GM18499 (cell line): ENCODE measurements around the gene THAP5.
"Not testable (repeated sequence)": the region's sequence is repeated elsewhere in the genome, so short reads cannot be mapped to it uniquely, and the experiment has no call there.

Experiments used
- ATAC-seq: cut with Tn5 transposase; IDR thresholded peaks from one replicate; pipeline ENCODE4 v1.9.1; 2021; ENCODE audit warnings: moderate number of reproducible peaks; ENCODE audit not compliant: insufficient read depth, unreplicated experiment

Gene THAP5

GRCh38 chr7:108586274-108586710 lies 16.8 kb upstream of the THAP5 start:
- no peak for ATAC-seq

GRCh38 chr7:108585843-108586242 lies 16.3 kb upstream of the THAP5 start:
- no peak for ATAC-seq

GRCh38 chr7:108584211-108584610 lies 14.7 kb upstream of the THAP5 start:
- no peak for ATAC-seq

- no peak for ATAC-seq
These were observed 12.4 kb upstream of the THAP5 start for GRCh38 chr7:108581655-108582491.

- no peak for ATAC-seq
These were observed 10.8 kb upstream of the THAP5 start for GRCh38 chr7:108580298-108580697.

DNA sequence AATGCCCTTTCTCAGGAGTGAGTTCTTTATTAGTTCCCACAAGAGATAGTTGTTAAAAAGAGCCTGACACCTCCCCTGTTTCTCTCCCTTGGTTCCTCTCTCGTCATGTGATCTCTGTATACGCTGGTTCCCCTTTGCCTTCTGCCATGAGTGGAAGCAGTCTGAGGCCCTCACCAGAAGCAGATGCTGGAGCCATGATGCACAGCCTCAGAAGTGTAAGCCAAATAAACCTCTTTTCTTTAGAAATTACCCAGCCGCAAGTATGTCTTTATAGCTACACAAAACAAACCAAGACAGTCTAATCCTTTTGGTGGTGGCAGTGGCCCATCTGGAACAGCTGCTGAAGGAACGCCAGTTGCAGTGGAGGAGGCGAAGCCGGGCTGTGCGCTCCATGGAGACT lies 9.4 kb upstream of the THAP5 start:
- ATAC-seq: no peak

GRCh38 chr7:108576116-108576515 lies 6.6 kb upstream of the THAP5 start:
- ATAC-seq: no peak

- ATAC-seq: no peak
These were observed 5.7 kb upstream of the THAP5 start for GRCh38 chr7:108575156-108575555.

DNA sequence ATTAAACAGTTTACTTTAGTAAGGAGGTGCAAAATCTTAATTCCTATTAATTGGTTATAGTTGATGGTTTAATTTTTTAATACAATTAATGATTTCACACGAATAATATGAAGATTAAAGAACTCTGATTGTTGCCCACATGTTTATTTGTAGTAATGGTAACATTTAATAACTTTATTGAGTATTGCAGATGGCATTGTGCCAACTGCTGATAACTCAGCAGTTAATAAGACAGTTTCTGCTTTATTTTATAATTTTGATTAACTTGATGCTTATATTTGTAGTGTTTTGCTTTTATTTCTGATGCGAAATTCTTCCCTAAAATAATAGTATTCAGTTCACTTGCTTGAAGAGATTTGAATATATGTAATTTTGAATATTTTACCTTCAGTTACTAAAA lies 3.0 kb upstream of the THAP5 start:
- no peak for ATAC-seq

DNA sequence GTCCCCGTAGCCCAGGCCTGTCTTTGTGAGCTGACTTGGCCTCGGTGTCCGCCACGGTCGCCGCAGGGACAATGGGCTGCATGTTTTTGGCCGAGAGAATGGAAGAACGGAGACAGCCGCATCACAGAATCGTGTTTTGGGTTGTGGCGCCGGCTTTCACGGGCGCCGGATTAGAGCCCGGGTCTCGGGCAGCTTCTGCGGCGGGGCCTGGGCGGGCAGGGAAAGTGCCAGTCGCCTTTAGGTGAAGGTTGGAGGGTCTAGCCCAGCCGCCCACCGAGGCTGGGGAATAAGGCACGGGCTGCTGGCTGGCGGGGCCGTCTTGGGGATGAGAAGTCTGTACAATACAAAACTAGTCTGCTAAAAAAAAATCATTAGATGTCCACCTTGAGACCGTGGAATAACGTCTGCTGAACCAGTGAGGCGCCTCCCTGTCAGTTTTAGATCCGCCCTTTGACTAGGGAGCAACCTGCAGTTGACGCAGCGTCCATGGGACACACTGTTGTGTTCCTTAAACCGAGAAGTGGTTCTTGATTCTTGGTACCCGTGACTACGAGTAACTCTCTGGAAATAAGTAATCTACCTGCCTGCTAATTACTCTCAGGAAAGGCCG lies 745 bp upstream of the THAP5 start:
- ATAC-seq: no peak

DNA sequence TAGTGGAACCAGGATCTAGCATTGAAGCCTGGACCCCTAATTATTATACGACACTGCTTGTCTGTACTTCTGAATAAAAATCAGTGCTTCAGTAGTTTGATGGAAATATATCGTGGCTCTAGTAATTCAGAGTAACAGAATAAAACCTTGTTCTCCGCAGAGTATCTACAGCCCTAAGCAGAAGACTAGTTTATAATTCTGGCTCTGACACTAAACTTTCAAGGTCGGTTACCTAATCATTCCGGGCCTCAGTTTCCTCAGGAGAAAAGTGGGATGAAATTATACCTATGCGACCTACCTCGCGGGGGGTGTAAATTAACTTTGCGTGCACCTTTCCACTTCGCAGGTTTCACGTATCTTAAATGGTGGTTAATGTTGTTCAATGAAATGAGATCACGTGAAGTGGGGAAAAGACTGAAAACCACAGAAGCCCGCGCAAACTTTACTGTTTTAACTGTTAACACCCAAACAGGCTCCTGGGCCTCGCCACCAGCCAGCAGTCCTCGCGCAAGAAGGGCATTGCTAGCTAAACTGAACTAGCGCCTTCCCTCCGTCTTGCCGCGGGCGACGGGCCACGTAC lies 615 bp downstream of the THAP5 start:
- no peak for ATAC-seq

DNA sequence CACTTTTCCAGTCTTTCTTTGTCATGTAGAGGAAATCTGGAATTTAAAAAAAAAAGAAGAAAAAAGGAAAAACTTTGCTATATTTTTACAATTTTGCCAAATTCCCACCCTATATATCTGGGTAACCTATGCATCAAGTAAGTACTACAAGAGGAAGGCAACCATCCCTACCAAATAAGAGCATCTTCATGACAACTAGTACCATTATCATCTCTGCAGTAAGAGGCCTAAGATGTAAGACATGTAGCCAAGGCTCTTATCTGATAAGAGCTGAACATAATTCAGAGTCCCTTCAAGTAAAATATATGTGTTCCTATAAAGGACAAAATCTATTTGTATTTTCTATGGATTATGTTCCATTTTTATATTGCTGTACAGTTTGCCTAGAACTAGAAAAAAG lies 3.5 kb downstream of the THAP5 start:
- no peak for ATAC-seq

- no peak for ATAC-seq
These were observed 8.4 kb downstream of the THAP5 start for GRCh38 chr7:108561047-108561619.

DNA sequence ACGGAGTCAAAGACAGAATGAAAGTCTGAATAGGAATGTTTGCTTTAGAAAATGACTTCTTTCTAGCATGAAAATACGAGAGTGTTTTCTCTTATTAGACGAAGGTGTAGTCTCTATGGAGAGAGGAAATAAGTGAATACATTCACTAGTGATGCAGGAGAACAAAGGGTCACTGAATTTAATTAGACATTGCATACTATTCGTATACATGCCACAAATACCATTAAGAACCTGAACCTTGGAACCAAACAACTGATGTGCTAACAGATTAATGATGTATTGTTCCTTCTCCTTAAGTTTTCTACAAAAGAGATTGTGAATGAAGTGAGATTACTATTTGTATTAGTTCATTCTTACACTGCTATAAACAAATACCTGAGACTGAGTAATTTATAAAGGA lies 10.3 kb downstream of the THAP5 start:
- ATAC-seq: no peak

GRCh38 chr7:108557617-108558016 lies 11.9 kb downstream of the THAP5 start:
- no peak for ATAC-seq

DNA sequence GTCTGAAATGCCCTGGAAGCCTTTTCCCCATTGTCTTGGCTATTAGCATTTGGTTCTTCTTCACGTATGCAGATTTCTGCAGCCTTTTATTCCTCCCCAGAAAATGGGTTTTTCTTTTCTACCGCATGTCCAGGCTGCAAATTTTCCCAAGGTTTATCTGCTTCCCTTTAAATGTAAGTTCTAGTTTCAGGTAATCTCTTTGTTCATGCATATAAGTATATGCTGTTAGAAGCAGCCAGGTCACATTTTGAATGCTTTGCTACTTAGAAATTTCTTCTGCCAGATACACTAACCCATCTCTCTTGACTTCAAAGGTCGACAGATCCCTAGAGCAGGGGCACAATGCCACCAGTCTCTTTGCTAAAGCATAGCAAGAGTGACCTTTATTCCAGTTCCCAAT lies 12.3 kb downstream of the THAP5 start:
- ATAC-seq: no peak

- ATAC-seq: not testable (repeated sequence)
These were observed 12.8 kb downstream of the THAP5 start for GRCh38 chr7:108556665-108557064.

- ATAC-seq: not testable (repeated sequence)
These were observed 21.2 kb downstream of the THAP5 start for GRCh38 chr7:108548141-108548896.

- no peak for ATAC-seq
These were observed 28.0 kb downstream of the THAP5 start for GRCh38 chr7:108541478-108541877.

DNA sequence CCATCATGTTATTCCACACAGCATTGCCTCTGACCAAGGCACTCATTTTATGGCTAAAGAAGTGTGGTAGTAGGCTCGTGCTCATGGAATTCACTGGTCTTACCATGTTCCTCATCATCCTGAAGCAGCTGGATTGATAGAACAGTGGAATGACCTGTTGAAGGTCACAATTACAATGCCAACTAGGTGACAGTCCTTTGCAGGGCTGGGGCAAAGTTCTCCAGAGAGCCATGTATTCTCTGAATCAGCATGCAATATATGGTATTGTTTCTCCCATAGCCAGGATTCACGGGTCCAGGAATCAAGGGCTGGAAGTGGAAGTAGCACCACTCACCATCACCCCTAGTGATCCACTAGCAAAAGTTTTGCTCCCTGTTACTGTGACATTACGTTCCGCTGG lies 30.8 kb downstream of the THAP5 start:
- ATAC-seq: not testable (repeated sequence)
